Osteoblast (primary cell): ENCODE measurements around the gene TAF12. TPM values are rescaled to one million over a fixed set of nuclear protein-coding genes. Genes with fewer than 3 reads are reported as not detected.
"Not testable (repeated sequence)": the region's sequence is repeated elsewhere in the genome, so short reads cannot be mapped to it uniquely, and the experiment has no call there.

Experiments
- DNase-seq: peaks from one replicate; pipeline ENCODE4 v3.0.0; 2011; ENCODE audit warnings: low spot score, mixed read lengths; ENCODE audit not compliant: insufficient read length; ENCODE audit errors: missing footprints
- H2AFZ ChIP-seq: 2 replicates; pipeline ENCODE4 v1.6.0; 2011; ENCODE audit warnings: mild to moderate bottlenecking, low read length
- H3K27ac ChIP-seq: 2 replicates; pipeline ENCODE4 v1.5.1; 2011; ENCODE audit warnings: mild to moderate bottlenecking, low read depth, low read length, moderate library complexity
- H3K27me3 ChIP-seq: 2 replicates; pipeline ENCODE4 v1.6.0; 2012; ENCODE audit warnings: mild to moderate bottlenecking, control low read depth, inconsistent platforms, low read length, moderate library complexity; ENCODE audit not compliant: insufficient read depth
- H3K36me3 ChIP-seq: 2 replicates; pipeline ENCODE4 v1.5.1; 2011; ENCODE audit warnings: mild to moderate bottlenecking, low read length, control low read depth, moderate library complexity; ENCODE audit not compliant: insufficient read depth
- H3K4me1 ChIP-seq: 2 replicates; pipeline ENCODE4 v1.5.1; 2011; ENCODE audit warnings: mild to moderate bottlenecking, low read length, control low read depth, moderate library complexity; ENCODE audit not compliant: insufficient read depth
- H3K4me2 ChIP-seq: 2 replicates; pipeline ENCODE4 v1.6.0; 2011; ENCODE audit warnings: mild to moderate bottlenecking, low read length; ENCODE audit not compliant: insufficient read depth
- H3K4me3 ChIP-seq: fragments of 200-600 bp; sonication (generic); 3 replicates; pipeline ENCODE4 v1.5.1; 2012; ENCODE audit warnings: mild to moderate bottlenecking, low read length, inconsistent platforms; ENCODE audit not compliant: insufficient read depth
- H3K79me2 ChIP-seq: 2 replicates; pipeline ENCODE4 v1.6.0; 2012; ENCODE audit warnings: mild to moderate bottlenecking, low read length, control low read depth, inconsistent platforms; ENCODE audit not compliant: insufficient read depth
- H3K9me3 ChIP-seq: 2 replicates; pipeline ENCODE4 v1.5.1; 2011; ENCODE audit warnings: low read depth, low read length, control low read depth
- H4K20me1 ChIP-seq: 2 replicates; pipeline ENCODE4 v1.6.0; 2012; ENCODE audit warnings: mild to moderate bottlenecking, low read length, control low read depth; ENCODE audit not compliant: insufficient read depth
- CTCF ChIP-seq: IDR thresholded peaks from 2 replicates; pipeline ENCODE4 v1.5.1; 2011; ENCODE audit warnings: mild to moderate bottlenecking, low read depth, low read length, moderate library complexity; ENCODE audit errors: extremely low read depth
- total RNA-seq: library from RNA; depleted of rRNA; stranded (reverse); fragments of >200 nt; gene quantifications from 2 replicates; pipeline ENCODE4 v1.2.3, GENCODE V29; 2012

TAF12 gene
- total RNA-seq, 1 donor, result 29.0 TPM

GRCh38 chr1:28577738-28578536 lies 64.9 kb downstream of the TAF12 start:
- no peaks in the 10 kb centered on the region for H3K27me3 ChIP-seq
- no peak overlapping the region for H3K27ac ChIP-seq
- peak; percentile 63 for DNase-seq
- H3K4me3 ChIP-seq, result no peak overlapping the region
- H3K79me2 ChIP-seq, result peaks cover 24% of the 10 kb centered on the region
- peaks cover 40% of the 10 kb centered on the region for H4K20me1 ChIP-seq
- H3K9me3 ChIP-seq, result no peaks in the 10 kb centered on the region
- no peak overlapping the region for H2AFZ ChIP-seq
- peaks cover 41% of the 10 kb centered on the region for H3K36me3 ChIP-seq
- no peak overlapping the region for H3K4me2 ChIP-seq
- TF ChIP-seq CTCF, result no peak
- peaks cover 23% of the 10 kb centered on the region for H3K4me1 ChIP-seq

GRCh38 chr1:28577052-28577678 lies 65.7 kb downstream of the TAF12 start:
- no peak overlapping the region for H3K27ac ChIP-seq
- H3K27me3 ChIP-seq, result no peaks in the 10 kb centered on the region
- H3K4me3 ChIP-seq, result no peak overlapping the region
- H3K36me3 ChIP-seq, result peaks cover 41% of the 10 kb centered on the region
- H3K79me2 ChIP-seq, result peaks cover 24% of the 10 kb centered on the region
- no peak for TF ChIP-seq CTCF
- peaks cover 19% of the 10 kb centered on the region for H3K4me1 ChIP-seq
- H4K20me1 ChIP-seq, result peaks cover 40% of the 10 kb centered on the region
- H2AFZ ChIP-seq, result no peak overlapping the region
- DNase-seq, result peak; percentile 26
- no peaks in the 10 kb centered on the region for H3K9me3 ChIP-seq
- H3K4me2 ChIP-seq, result no peak overlapping the region

- Histone ChIP-seq H3K4me1 (no peaks in the 10 kb centered on the region), H3K9me3 (no peaks in the 10 kb centered on the region), H3K79me2 (no peaks in the 10 kb centered on the region), H3K4me3 (no peak overlapping the region), H3K36me3 (peaks cover 37% of the 10 kb centered on the region), H3K4me2 (no peak overlapping the region), H3K27me3 (no peaks in the 10 kb centered on the region), H4K20me1 (peaks cover 12% of the 10 kb centered on the region), H3K27ac (no peak overlapping the region), H2AFZ (no peak overlapping the region)
- no peak for TF ChIP-seq CTCF
- DNase-seq, result no peak
These were observed 69.3 kb downstream of the TAF12 start for GRCh38 chr1:28573564-28573963.

- H3K27ac ChIP-seq, H3K4me1 ChIP-seq, H2AFZ ChIP-seq, DNase-seq, H3K79me2 ChIP-seq, H3K4me3 ChIP-seq, H3K4me2 ChIP-seq, H3K9me3 ChIP-seq, H4K20me1 ChIP-seq, H3K27me3 ChIP-seq: not testable (repeated sequence)
- H3K36me3 ChIP-seq, result peaks cover 36% of the 10 kb centered on the region
These were observed 70.0 kb downstream of the TAF12 start for GRCh38 chr1:28572891-28573290.
